ENCODE data around the gene EYA2. TPM values are rescaled to one million over a fixed set of nuclear protein-coding genes. Genes with fewer than 3 reads are reported as not detected.

The EYA2 gene
- total RNA-seq, 1 experiment from 2014 or later, result not detected

DNA sequence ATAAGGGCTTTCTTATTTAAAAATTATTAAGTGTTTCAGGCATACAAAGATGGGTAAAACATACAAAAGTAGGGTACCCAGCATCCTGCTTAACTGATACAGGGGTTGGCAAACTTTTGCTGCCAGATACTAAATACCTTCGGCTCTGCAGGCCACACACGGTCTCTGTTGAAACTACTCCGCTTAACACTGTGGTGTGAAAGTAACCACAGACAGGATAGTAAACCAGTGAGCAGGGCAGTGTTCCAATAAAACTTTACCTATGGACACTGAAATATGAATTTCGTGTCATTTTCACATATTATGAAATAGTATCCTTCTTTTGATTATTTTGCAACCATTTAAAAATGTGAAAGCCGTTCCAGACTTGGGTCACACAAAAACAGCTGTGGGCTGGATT, 92.4 kb downstream of the EYA2 start:
- Histone ChIP-seq H3K36me3 (ENCODE audit: insufficient read depth, low read length, poor library complexity, severe bottlenecking) (no peaks in the 10 kb centered on the region), H3K9me3 (ENCODE audit: low read depth, low read length, poor library complexity, severe bottlenecking) (no peaks in the 10 kb centered on the region), H3K4me3 (ENCODE audit: low read depth, low read length, poor library complexity, severe bottlenecking) (no peak overlapping the region), H3K27ac (ENCODE audit: low read depth, low read length, poor library complexity, severe bottlenecking) (no peak overlapping the region), H3K4me1 (ENCODE audit: insufficient read depth, low read length, poor library complexity, severe bottlenecking) (no peaks in the 10 kb centered on the region), H3K27me3 (replicated peaks; ENCODE audit: insufficient read depth, low read depth, low read length, poor library complexity) (peaks cover 22% of the 10 kb centered on the region)
- BruUV-seq (replicated peaks), result no TSS peak
- TF ChIP-seq EZH2 (IDR thresholded peaks at IDR 0.05; ENCODE audit: borderline replicate concordance, low read depth, low read length, poor library complexity, severe bottlenecking), result no peak
- TF ChIP-seq, protein P1, sequence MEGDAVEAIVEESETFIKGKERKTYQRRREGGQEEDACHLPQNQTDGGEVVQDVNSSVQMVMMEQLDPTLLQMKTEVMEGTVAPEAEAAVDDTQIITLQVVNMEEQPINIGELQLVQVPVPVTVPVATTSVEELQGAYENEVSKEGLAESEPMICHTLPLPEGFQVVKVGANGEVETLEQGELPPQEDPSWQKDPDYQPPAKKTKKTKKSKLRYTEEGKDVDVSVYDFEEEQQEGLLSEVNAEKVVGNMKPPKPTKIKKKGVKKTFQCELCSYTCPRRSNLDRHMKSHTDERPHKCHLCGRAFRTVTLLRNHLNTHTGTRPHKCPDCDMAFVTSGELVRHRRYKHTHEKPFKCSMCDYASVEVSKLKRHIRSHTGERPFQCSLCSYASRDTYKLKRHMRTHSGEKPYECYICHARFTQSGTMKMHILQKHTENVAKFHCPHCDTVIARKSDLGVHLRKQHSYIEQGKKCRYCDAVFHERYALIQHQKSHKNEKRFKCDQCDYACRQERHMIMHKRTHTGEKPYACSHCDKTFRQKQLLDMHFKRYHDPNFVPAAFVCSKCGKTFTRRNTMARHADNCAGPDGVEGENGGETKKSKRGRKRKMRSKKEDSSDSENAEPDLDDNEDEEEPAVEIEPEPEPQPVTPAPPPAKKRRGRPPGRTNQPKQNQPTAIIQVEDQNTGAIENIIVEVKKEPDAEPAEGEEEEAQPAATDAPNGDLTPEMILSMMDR (conservative IDR thresholded peaks at IDR 0.05; ENCODE audit: low read depth, low read length), result no peak
- ChIA-PET CTCF (no interaction called here), POLR2A (ENCODE audit: low non-redundant PET) (no interaction called here)
- DNase-seq (ENCODE audit: low spot score), result no peak
- intact Hi-C loops (cut with micrococcal nuclease; ENCODE audit: unreplicated experiment), result no loop called here

DNA sequence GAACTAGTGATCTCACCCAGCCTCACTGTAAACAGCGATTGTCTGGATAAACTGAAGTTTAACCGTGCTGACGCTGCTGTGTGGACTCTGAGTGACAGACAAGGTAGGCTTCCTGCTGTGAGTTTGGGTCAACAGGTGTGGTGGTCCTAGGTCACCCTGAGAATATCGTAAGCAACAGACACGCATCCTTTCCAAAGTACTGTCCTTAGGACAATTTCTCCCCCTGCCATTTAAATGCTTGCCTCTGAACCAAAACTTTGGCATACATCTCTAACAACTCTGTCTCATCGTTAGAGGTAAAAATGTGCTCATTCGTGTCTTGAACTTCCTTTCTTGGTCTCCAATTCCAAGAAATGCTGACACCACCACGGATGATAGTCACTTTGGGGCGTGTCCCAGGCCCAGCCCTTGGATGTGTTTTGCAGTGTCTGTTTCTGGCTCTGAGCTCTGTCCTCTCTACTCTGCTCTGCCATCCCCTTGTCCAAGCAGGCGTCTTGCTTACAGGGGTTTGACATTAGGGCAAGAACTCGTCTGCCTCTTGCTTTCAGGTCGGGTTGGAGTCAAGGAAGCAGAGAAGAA, 95.5 kb downstream of the EYA2 start:
- Histone ChIP-seq H3K4me3 (ENCODE audit: low read depth, low read length, poor library complexity, severe bottlenecking) (no peak overlapping the region), H3K9me3 (ENCODE audit: low read depth, low read length, poor library complexity, severe bottlenecking) (no peaks in the 10 kb centered on the region), H3K27me3 (replicated peaks; ENCODE audit: insufficient read depth, low read depth, low read length, poor library complexity) (peaks cover 20% of the 10 kb centered on the region), H3K27ac (ENCODE audit: low read depth, low read length, poor library complexity, severe bottlenecking) (no peak overlapping the region), H3K36me3 (ENCODE audit: insufficient read depth, low read length, poor library complexity, severe bottlenecking) (no peaks in the 10 kb centered on the region), H3K4me1 (ENCODE audit: insufficient read depth, low read length, poor library complexity, severe bottlenecking) (no peaks in the 10 kb centered on the region)
- no TSS peak for BruUV-seq (replicated peaks)
- ChIA-PET POLR2A (ENCODE audit: low non-redundant PET) (no interaction called here), CTCF (no interaction called here)
- intact Hi-C loops (cut with micrococcal nuclease; ENCODE audit: unreplicated experiment), result no loop called here
- DNase-seq (ENCODE audit: low spot score), result no peak
- no peak for TF ChIP-seq EZH2 (IDR thresholded peaks at IDR 0.05; ENCODE audit: borderline replicate concordance, low read depth, low read length, poor library complexity, severe bottlenecking)
- TF ChIP-seq, protein P1 (conservative IDR thresholded peaks at IDR 0.05; ENCODE audit: low read depth, low read length), result no peak

DNA sequence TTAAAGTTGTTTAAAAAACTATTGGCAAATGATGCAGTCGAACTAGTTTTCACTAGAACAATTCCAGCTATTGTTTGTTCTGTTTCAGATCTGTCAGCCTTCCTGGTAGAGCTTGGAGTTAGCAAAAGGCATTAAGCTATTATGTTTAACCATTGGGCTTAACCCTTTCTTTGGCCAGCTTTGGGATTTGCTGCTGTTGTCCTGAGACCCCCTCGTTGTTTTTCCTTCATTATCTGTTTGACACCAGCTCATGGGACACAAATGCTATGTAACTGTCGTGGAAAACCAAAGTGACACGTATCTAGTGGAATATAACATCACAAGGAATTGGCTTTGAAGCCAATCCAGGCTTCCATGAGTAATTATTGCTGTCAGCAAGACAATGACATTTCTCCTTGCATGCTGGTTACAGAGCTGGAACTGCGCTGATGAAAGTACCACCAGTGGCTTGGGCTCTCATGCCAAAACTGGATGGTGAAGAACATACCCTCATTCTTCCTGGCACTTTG, 96.0 kb downstream of the EYA2 start:
- Histone ChIP-seq H3K4me3 (ENCODE audit: low read depth, low read length, poor library complexity, severe bottlenecking) (no peak overlapping the region), H3K36me3 (ENCODE audit: insufficient read depth, low read length, poor library complexity, severe bottlenecking) (no peaks in the 10 kb centered on the region), H3K27ac (ENCODE audit: low read depth, low read length, poor library complexity, severe bottlenecking) (no peak overlapping the region), H3K27me3 (replicated peaks; ENCODE audit: insufficient read depth, low read depth, low read length, poor library complexity) (peaks cover 25% of the 10 kb centered on the region), H3K4me1 (ENCODE audit: insufficient read depth, low read length, poor library complexity, severe bottlenecking) (no peaks in the 10 kb centered on the region), H3K9me3 (ENCODE audit: low read depth, low read length, poor library complexity, severe bottlenecking) (no peaks in the 10 kb centered on the region)
- DNase-seq (ENCODE audit: low spot score), result no peak
- intact Hi-C loops (cut with micrococcal nuclease; ENCODE audit: unreplicated experiment), result no loop called here
- no TSS peak for BruUV-seq (replicated peaks)
- ChIA-PET POLR2A (ENCODE audit: low non-redundant PET) (no interaction called here), CTCF (no interaction called here)
- TF ChIP-seq EZH2 (IDR thresholded peaks at IDR 0.05; ENCODE audit: borderline replicate concordance, low read depth, low read length, poor library complexity, severe bottlenecking), result no peak
- TF ChIP-seq, protein P1 (conservative IDR thresholded peaks at IDR 0.05; ENCODE audit: low read depth, low read length), result no peak

Measured in A673 (cell line).